ENCODE results near the gene TUBB6. TPM values are rescaled to one million over a fixed set of nuclear protein-coding genes. Genes with fewer than 3 reads are reported as not detected.

The TUBB6 gene
- total RNA-seq, 1 donor from 2014 or later: 301 TPM

GRCh38 chr18:12308386-12309100 lies 502 bp downstream of the TUBB6 start:
- TF ChIP-seq, protein P1, sequence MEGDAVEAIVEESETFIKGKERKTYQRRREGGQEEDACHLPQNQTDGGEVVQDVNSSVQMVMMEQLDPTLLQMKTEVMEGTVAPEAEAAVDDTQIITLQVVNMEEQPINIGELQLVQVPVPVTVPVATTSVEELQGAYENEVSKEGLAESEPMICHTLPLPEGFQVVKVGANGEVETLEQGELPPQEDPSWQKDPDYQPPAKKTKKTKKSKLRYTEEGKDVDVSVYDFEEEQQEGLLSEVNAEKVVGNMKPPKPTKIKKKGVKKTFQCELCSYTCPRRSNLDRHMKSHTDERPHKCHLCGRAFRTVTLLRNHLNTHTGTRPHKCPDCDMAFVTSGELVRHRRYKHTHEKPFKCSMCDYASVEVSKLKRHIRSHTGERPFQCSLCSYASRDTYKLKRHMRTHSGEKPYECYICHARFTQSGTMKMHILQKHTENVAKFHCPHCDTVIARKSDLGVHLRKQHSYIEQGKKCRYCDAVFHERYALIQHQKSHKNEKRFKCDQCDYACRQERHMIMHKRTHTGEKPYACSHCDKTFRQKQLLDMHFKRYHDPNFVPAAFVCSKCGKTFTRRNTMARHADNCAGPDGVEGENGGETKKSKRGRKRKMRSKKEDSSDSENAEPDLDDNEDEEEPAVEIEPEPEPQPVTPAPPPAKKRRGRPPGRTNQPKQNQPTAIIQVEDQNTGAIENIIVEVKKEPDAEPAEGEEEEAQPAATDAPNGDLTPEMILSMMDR (IDR thresholded peaks at IDR 0.05; ENCODE audit: unreplicated experiment): no peak
- Mint-ChIP-seq H3K4me3 (ENCODE audit: unreplicated experiment) (peak overlapping the region; percentile 93), H3K4me1 (ENCODE audit: unreplicated experiment) (peaks cover 51% of the 10 kb centered on the region), H3K27ac (ENCODE audit: unreplicated experiment) (peak overlapping the region; percentile 57), H3K9me3 (ENCODE audit: unreplicated experiment) (no peaks in the 10 kb centered on the region), H3K27me3 (ENCODE audit: unreplicated experiment) (peaks cover 16% of the 10 kb centered on the region), H3K36me3 (ENCODE audit: low read depth, unreplicated experiment) (peaks cover 40% of the 10 kb centered on the region)
- peak; percentile 66 for DNase-seq (ENCODE audit: low spot score)

GRCh38 chr18:12309683-12310198 lies 1.7 kb downstream of the TUBB6 start:
- H3K4me3 Mint-ChIP-seq (ENCODE audit: unreplicated experiment): peak overlapping the region; percentile 93
- TF ChIP-seq, protein P1 (IDR thresholded peaks at IDR 0.05; ENCODE audit: unreplicated experiment): no peak
- H3K27me3 Mint-ChIP-seq (ENCODE audit: unreplicated experiment): peaks cover 16% of the 10 kb centered on the region
- no peak for DNase-seq (ENCODE audit: low spot score)
- peaks cover 57% of the 10 kb centered on the region for H3K4me1 Mint-ChIP-seq (ENCODE audit: unreplicated experiment)
- H3K9me3 Mint-ChIP-seq (ENCODE audit: unreplicated experiment): no peaks in the 10 kb centered on the region
- H3K36me3 Mint-ChIP-seq (ENCODE audit: low read depth, unreplicated experiment): peaks cover 42% of the 10 kb centered on the region
- H3K27ac Mint-ChIP-seq (ENCODE audit: unreplicated experiment): peak overlapping the region; percentile 95

GRCh38 chr18:12310762-12311161 lies 2.7 kb downstream of the TUBB6 start:
- Mint-ChIP-seq H3K36me3 (ENCODE audit: low read depth, unreplicated experiment) (peaks cover 43% of the 10 kb centered on the region), H3K27me3 (ENCODE audit: unreplicated experiment) (peaks cover 14% of the 10 kb centered on the region), H3K9me3 (ENCODE audit: unreplicated experiment) (no peaks in the 10 kb centered on the region), H3K27ac (ENCODE audit: unreplicated experiment) (peak overlapping the region; percentile 85), H3K4me3 (ENCODE audit: unreplicated experiment) (peak overlapping the region; percentile 87), H3K4me1 (ENCODE audit: unreplicated experiment) (peaks cover 53% of the 10 kb centered on the region)
- TF ChIP-seq, protein P1 (IDR thresholded peaks at IDR 0.05; ENCODE audit: unreplicated experiment): no peak
- DNase-seq (ENCODE audit: low spot score): no peak

DNA sequence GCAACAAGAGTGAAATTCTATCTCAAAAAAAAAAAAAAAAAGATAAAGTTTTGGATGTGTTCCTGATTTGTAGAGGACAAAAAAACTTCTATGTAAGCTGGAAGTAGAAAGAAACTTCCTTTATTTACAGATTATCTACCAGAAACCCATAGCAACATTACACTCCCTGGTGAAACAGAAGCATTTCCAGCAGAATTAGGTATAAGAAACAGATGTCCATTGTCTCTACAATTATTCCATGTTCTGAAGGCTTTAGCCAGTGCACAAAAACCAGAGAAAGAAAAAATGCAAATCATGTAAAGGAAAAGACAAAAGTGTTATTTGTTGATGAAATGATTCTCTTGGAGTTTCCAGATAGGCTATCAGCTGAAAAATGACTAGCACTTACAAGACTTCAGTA lies 4.9 kb downstream of the TUBB6 start:
- TF ChIP-seq, protein P1 (IDR thresholded peaks at IDR 0.05; ENCODE audit: unreplicated experiment): no peak
- no peaks in the 10 kb centered on the region for H3K9me3 Mint-ChIP-seq (ENCODE audit: unreplicated experiment)
- DNase-seq (ENCODE audit: low spot score): no peak
- peak overlapping the region; percentile 8 for H3K4me3 Mint-ChIP-seq (ENCODE audit: unreplicated experiment)
- H3K27me3 Mint-ChIP-seq (ENCODE audit: unreplicated experiment): no peaks in the 10 kb centered on the region
- H3K36me3 Mint-ChIP-seq (ENCODE audit: low read depth, unreplicated experiment): peaks cover 52% of the 10 kb centered on the region
- peaks cover 42% of the 10 kb centered on the region for H3K4me1 Mint-ChIP-seq (ENCODE audit: unreplicated experiment)
- no peak overlapping the region for H3K27ac Mint-ChIP-seq (ENCODE audit: unreplicated experiment)

All from endothelial cell (in vitro differentiated cells).